Stomach (tissue), 19 donors: ENCODE measurements around the gene USP24. TPM values are rescaled to one million over a fixed set of nuclear protein-coding genes. Genes with fewer than 3 reads are reported as not detected.

ENCODE experiments used
- DNase-seq, 2 donors: peaks; one replicate each; pipeline versions ENCODE4 v3.0.0 to v3.0.0-alpha.2; 2013 to 2019
- H3K27ac ChIP-seq, 5 donors: fragments of 200-600 bp in 4 of 5; sonication (generic) in 4 of 5; one replicate each; pipeline ENCODE4 v1.5.1; 2013 to 2019; ENCODE audit warnings: mild to moderate bottlenecking in 1 of 5, moderate library complexity in 1 of 5
- H3K27me3 ChIP-seq, 3 donors: fragments of 200-600 bp; sonication (generic); one replicate each; pipeline ENCODE4 v1.5.1; 2017 to 2019; ENCODE audit warnings: mixed run types in 1 of 3
- H3K36me3 ChIP-seq, 4 donors: fragments of 200-600 bp; sonication (generic); 1 replicate in 3 of 4; 2 replicates in 1 of 4; pipeline ENCODE4 v1.5.1; 2016 to 2019
- H3K4me1 ChIP-seq, 4 donors: fragments of 200-600 bp; sonication (generic); one replicate each; pipeline ENCODE4 v1.5.1; 2016 to 2019
- H3K4me3 ChIP-seq, 4 donors: fragments of 200-600 bp; sonication (generic) in 3 of 4; one replicate each; pipeline ENCODE4 v1.5.1; 2016 to 2019; ENCODE audit warnings: mild to moderate bottlenecking in 1 of 4
- H3K9me3 ChIP-seq, 4 donors: fragments of 200-600 bp; sonication (generic); one replicate each; pipeline ENCODE4 v1.5.1; 2016 to 2019
- EP300 ChIP-seq: sonication (generic); formaldehyde crosslinking; IDR thresholded peaks from one replicate; pipeline ENCODE4 v1.6.1; 2017; ENCODE audit warnings: antibody characterized with exemption
- POLR2A ChIP-seq, 4 donors: fragments of 450-650 bp; IDR thresholded peaks; one replicate each; pipeline ENCODE4 v1.6.1; 2016; ENCODE audit warnings: antibody characterized with exemption in 4 of 4, control low read depth in 2 of 4, mild to moderate bottlenecking in 1 of 4, moderate library complexity in 1 of 4
- POLR2AphosphoS5 ChIP-seq, 3 donors: sonication (generic); formaldehyde crosslinking; IDR thresholded peaks; one replicate each; pipeline ENCODE4 v1.6.1; 2016; ENCODE audit warnings: antibody characterized with exemption in 3 of 3
- WGBS, 5 donors: extraction: QIAGEN DNeasy Blood & Tissue Kit in 3 of 5; methylation state at CpG; one replicate each; pipeline versions ENCODE4 v1.1.5 to v1.1.7; 2013 to 2018; 5-methylcytosine and 5-hydroxymethylcytosine counted together
- intact Hi-C: fragments of 100-400 bp; cut with DNase I; formaldehyde crosslinking; loops from one replicate; pipeline ENCODE4 v1.15.1; 2023; ENCODE audit warnings: low total_unique reads
- long read RNA-seq, 10 donors: transcript quantifications; one replicate each; lab custom pipeline, GENCODE V29; 2026
- polyA plus RNA-seq, 3 donors: library from polyadenylated mRNA; stranded (reverse); fragments of 200-250 nt; gene quantifications; one replicate each; pipeline ENCODE4 v1.2.3, GENCODE V29; 2013
- total RNA-seq, 5 donors: library from RNA; depleted of rRNA; stranded (reverse); fragments of >200 nt; gene quantifications; one replicate each; pipeline versions ENCODE4 v1.1.0 to v1.2.3, GENCODE V29; 2014 to 2016
- TF ChIP-seq, protein P1 (sequence below), 7 experiments: fragments of 450-650 bp in 4 of 7; fragments of 200-600 bp in 3 of 7; sonication (generic) in 3 of 7; IDR thresholded peaks; one replicate each; pipeline ENCODE4 v1.5.1; 2016 to 2019; ENCODE audit warnings: antibody characterized with exemption in 7 of 7, control low read depth in 2 of 7, mild to moderate bottlenecking in 1 of 7
- donor health status: healthy with polysubstance abuse.
- donor health status: Bipolar disorder and iron deficiency.
- donor health status: healthy.

The USP24 gene, protein sequence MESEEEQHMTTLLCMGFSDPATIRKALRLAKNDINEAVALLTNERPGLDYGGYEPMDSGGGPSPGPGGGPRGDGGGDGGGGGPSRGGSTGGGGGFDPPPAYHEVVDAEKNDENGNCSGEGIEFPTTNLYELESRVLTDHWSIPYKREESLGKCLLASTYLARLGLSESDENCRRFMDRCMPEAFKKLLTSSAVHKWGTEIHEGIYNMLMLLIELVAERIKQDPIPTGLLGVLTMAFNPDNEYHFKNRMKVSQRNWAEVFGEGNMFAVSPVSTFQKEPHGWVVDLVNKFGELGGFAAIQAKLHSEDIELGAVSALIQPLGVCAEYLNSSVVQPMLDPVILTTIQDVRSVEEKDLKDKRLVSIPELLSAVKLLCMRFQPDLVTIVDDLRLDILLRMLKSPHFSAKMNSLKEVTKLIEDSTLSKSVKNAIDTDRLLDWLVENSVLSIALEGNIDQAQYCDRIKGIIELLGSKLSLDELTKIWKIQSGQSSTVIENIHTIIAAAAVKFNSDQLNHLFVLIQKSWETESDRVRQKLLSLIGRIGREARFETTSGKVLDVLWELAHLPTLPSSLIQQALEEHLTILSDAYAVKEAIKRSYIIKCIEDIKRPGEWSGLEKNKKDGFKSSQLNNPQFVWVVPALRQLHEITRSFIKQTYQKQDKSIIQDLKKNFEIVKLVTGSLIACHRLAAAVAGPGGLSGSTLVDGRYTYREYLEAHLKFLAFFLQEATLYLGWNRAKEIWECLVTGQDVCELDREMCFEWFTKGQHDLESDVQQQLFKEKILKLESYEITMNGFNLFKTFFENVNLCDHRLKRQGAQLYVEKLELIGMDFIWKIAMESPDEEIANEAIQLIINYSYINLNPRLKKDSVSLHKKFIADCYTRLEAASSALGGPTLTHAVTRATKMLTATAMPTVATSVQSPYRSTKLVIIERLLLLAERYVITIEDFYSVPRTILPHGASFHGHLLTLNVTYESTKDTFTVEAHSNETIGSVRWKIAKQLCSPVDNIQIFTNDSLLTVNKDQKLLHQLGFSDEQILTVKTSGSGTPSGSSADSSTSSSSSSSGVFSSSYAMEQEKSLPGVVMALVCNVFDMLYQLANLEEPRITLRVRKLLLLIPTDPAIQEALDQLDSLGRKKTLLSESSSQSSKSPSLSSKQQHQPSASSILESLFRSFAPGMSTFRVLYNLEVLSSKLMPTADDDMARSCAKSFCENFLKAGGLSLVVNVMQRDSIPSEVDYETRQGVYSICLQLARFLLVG (N-terminal part only)
- total RNA-seq = 100 to 1,000 TPM in 1 of 5 donors, 10 to 100 TPM in 4; 15.9 to 114 (median 40.6) TPM
- polyA plus RNA-seq = 1 to 10 TPM; 5.5 to 7.1 (median 6.0) TPM
- long read RNA-seq, donor 1 = 0 reads
- long read RNA-seq, donor 2 = 0 reads
- long read RNA-seq, donor 3 = 0 reads
- long read RNA-seq, donor 4 = 0 reads
- long read RNA-seq, donor 5 = 0 reads
- long read RNA-seq, donor 6 = 0 reads
- long read RNA-seq, donor 7 = 0 reads
- long read RNA-seq, donor 8 = 0 reads
- long read RNA-seq, donor 9, partial matches to known transcripts = 0 of 1 reads
- long read RNA-seq, donor 9, other reads (novel, unspliced or antisense) = 0 of 1 reads
- long read RNA-seq, donor 10 = 0 reads

DNA sequence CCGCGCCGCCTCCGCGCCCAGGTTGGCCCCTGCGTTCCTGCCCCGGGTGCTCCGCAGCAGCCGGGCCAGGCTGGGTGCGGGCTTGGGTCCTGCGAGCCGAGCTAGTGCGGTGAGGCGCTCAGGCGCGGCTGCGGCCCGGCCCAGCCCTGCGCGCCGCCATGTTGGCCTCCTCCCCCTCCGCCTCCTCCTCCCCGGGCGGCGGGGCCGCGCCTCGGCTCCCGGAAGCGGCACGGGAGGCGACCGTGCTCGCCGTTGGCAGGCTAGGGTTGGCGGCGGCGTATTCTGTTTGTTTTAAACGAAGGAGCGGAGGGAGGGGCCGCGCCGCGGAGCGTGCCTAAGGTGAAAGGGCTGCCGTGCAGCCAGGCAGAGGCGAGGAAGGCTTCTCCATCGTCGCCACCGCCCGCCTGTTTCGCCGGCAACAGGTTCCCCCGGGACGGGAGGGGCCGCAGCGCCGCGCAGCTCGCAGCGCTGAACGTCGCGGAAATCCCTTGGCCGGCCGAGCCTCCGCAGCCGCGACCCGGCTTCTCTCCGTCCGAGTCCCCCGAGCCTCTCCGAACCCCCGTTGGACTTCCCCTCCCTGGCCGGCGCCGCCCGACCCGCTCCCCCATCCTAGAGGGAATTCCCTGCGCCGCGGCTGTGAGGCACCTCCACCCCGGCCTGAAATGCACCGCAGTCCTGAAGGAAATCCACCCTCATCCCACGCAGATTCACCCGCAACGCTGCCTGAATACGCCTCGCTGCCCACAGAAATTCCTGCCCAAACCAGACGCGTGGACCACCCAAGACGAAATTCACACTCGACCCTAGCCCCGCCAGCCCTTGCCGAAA lies at the start of gene USP24:
Gene USP24 (minus strand): TSS at position 171 of the 828 bp plus-strand sequence. CDS start 251 bp downstream, outside the sequence.
- H3K27me3 ChIP-seq = no peaks in the 10 kb centered on the region
- H3K4me3 ChIP-seq = peak within 1 kb of the TSS; percentile 75 to 87 (median 82)
- peak within 1 kb of the TSS; percentile 94 to 98 (median 96) for H3K27ac ChIP-seq
- TF ChIP-seq, protein P1, sequence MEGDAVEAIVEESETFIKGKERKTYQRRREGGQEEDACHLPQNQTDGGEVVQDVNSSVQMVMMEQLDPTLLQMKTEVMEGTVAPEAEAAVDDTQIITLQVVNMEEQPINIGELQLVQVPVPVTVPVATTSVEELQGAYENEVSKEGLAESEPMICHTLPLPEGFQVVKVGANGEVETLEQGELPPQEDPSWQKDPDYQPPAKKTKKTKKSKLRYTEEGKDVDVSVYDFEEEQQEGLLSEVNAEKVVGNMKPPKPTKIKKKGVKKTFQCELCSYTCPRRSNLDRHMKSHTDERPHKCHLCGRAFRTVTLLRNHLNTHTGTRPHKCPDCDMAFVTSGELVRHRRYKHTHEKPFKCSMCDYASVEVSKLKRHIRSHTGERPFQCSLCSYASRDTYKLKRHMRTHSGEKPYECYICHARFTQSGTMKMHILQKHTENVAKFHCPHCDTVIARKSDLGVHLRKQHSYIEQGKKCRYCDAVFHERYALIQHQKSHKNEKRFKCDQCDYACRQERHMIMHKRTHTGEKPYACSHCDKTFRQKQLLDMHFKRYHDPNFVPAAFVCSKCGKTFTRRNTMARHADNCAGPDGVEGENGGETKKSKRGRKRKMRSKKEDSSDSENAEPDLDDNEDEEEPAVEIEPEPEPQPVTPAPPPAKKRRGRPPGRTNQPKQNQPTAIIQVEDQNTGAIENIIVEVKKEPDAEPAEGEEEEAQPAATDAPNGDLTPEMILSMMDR (IDR thresholded peaks at IDR 0.05) = no peak
- TF ChIP-seq POLR2AphosphoS5 (IDR thresholded peaks at IDR 0.05) (peak; percentile 58 to 93 (median 87)), POLR2A (IDR thresholded peaks at IDR 0.05) (peak in 1 of 4 donors; percentile 57)
- DNase-seq = peak; percentile 91 to 95
- H3K36me3 ChIP-seq = no peaks in the 10 kb centered on the region
- whole genome bisulfite sequencing, 5 donors = 0 to 5% (median 0%) methylated on average over 10 to 96 of the region's 96 CpGs
- intact Hi-C loops = no loop called here
- H3K4me1 ChIP-seq = peaks cover 25 to 64% (median 50%) of the 10 kb centered on the region in 4 donors
- no peaks in the 10 kb centered on the region for H3K9me3 ChIP-seq

DNA sequence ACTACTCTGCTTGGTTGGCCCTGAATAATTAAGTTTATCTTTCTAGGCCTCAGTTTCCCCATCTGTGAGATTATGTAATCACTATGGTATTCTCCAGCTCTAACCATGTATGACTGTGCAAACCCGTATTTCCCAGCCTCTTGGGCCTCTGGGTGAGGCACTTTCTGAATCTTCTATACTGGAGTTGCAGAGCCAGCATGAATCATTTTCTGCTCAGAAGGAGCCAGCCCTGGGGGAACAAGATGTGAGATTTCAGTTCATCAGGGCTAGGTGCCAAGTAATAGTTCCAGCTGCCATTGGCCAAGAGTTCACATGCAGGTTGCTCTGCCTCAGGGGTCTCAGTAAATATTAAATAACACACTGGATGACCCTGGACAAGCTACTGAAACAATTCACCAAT lies 47.7 kb upstream of the USP24 start:
- Histone ChIP-seq H3K27ac (no peak overlapping the region), H3K4me1 (no peaks in the 10 kb centered on the region), H3K9me3 (no peaks in the 10 kb centered on the region), H3K36me3 (no peaks in the 10 kb centered on the region), H3K4me3 (no peak overlapping the region), H3K27me3 (no peaks in the 10 kb centered on the region)
- WGBS, 5 donors = 71 to 100% (median 78%) methylated on average over 1 of the region's 1 CpG
- intact Hi-C loops = no loop called here
- no peak for TF ChIP-seq EP300
- TF ChIP-seq POLR2AphosphoS5 (IDR thresholded peaks at IDR 0.05) = no peak
- TF ChIP-seq, protein P1 (IDR thresholded peaks at IDR 0.05) = no peak
- TF ChIP-seq POLR2A (IDR thresholded peaks at IDR 0.05) = no peak
- DNase-seq = no peak

DNA sequence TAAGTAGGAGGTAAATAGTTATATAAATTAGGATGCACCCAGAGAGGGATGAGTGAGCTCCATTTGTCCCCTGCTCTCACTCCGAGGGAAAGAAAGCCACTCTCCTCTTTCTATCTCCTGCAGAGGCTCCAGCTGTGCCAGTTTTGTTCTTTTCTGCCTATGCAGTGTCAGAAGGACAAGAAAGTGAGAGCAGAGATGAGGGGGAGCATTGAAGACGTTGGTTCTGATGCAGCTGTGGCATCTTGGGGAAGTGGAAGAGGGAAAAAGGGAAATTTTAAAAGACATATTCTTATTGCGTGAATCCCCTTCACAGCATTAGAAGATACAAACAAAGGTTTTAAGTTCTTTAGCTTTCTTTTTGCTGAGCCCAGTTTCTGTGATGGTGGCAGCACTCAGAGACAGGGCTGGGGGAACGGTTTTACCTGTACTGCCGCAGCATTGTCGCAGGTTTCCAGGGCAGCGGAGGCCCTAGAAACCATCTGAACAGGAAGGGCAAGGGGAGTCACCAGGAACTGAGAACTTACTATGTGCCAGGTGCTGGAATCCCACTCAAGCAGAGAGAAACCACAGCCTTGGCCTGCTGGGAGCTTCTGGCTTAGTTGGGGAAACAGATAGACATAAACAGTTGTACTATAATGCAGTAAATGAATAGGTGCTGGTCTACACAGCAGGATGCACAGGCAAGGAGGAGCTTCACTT lies 44.9 kb upstream of the USP24 start:
- H3K9me3 ChIP-seq = no peaks in the 10 kb centered on the region
- no peak for TF ChIP-seq POLR2AphosphoS5 (IDR thresholded peaks at IDR 0.05)
- no peaks in the 10 kb centered on the region for H3K4me1 ChIP-seq
- DNase-seq = no peak
- no peaks in the 10 kb centered on the region for H3K36me3 ChIP-seq
- intact Hi-C loops = no loop called here
- WGBS, 5 donors = 82 to 88% (median 87%) methylated on average over 7 of the region's 7 CpGs
- H3K4me3 ChIP-seq = no peak overlapping the region
- H3K27me3 ChIP-seq = no peaks in the 10 kb centered on the region
- H3K27ac ChIP-seq = no peak overlapping the region
